GM12872 (cell line): Measurements from ENCODE around the gene CASKIN2.

Experiments used
- CTCF ChIP-seq: IDR thresholded peaks from 3 replicates; pipeline ENCODE4 v1.5.1; 2011; ENCODE audit warnings: low read depth, mild to moderate bottlenecking, low read length, moderate library complexity; ENCODE audit not compliant: insufficient read depth

Gene CASKIN2

GRCh38 chr17:75454193-75454592, 61.1 kb downstream of the CASKIN2 start:
- TF ChIP-seq CTCF = no peak

GRCh38 chr17:75450270-75450669, 65.1 kb downstream of the CASKIN2 start:
- no peak for TF ChIP-seq CTCF
